AG04449 (cell line): ENCODE data around the gene NTN3.
A peak's percentile ranks its signal among the peaks of the same experiment; 100 is the strongest.

ENCODE experiments used
- CTCF ChIA-PET: fragments of 350-600 bp; formaldehyde crosslinking; extraction: SDS; loops from one replicate; lab custom pipeline; 2021; ENCODE audit warnings: antibody characterized with exemption; lab: Yijun Ruan, JAX
- POLR2A ChIA-PET: fragments of 400-600, 350-600 bp; formaldehyde crosslinking; extraction: SDS; loops from one replicate; lab custom pipeline; 2020; ENCODE audit warnings: antibody characterized with exemption, inconsistent platforms; lab: Yijun Ruan, JAX
- DNase-seq: peaks from one replicate; pipeline ENCODE4 v3.0.0-alpha.2; 2010; ENCODE audit warnings: low read depth, low spot score
- H3K4me3 ChIP-seq: 2 replicates; pipeline ENCODE4 v1.5.1; 2011; ENCODE audit warnings: low read depth, mild to moderate bottlenecking, control low read depth, low read length
- CTCF ChIP-seq: IDR thresholded peaks from one replicate; pipeline ENCODE4 v1.5.1; 2011; ENCODE audit warnings: mild to moderate bottlenecking, moderate library complexity, low read length, control low read depth, inconsistent platforms; ENCODE audit not compliant: insufficient read depth; ENCODE audit errors: missing control alignments

The NTN3 gene

GRCh38 chr16:2467528-2468232 lies 3.4 kb upstream of the NTN3 start:
- POLR2A ChIA-PET, result interaction anchor here (0.7 to 0.8 kb wide), 2 partner anchors 27 to 39 kb away, joined by 3 to 4 read pairs; no protein-coding TSS in a partner anchor
- TF ChIP-seq CTCF, result no peak
- no peak for DNase-seq
- CTCF ChIA-PET, result interaction anchor here (0.7 to 2.0 kb wide), 4 partner anchors 8 to 171 kb away, joined by 3 to 8 read pairs (median 4); partner anchors contain the start of gene TEDC2
- peak overlapping the region; percentile 53 for H3K4me3 ChIP-seq

GRCh38 chr16:2468233-2468724 lies 2.8 kb upstream of the NTN3 start:
- TF ChIP-seq CTCF, result no peak
- ChIA-PET POLR2A (interaction anchor here (0.7 to 2.0 kb wide), 2 partner anchors 14 to 28 kb away, joined by 3 to 7 read pairs; no protein-coding TSS in a partner anchor), CTCF (interaction anchor here (0.8 to 2.0 kb wide), 3 partner anchors 9 to 38 kb away, joined by 4 to 8 read pairs (median 4); partner anchors contain the start of gene TEDC2)
- peak overlapping the region; percentile 53 for H3K4me3 ChIP-seq
- DNase-seq, result no peak

- ChIA-PET POLR2A (interaction anchor here (0.7 to 2.0 kb wide), 3 partner anchors 9 to 28 kb away, joined by 3 to 7 read pairs (median 5); partner anchors contain the start of gene TEDC2), CTCF (interaction anchor here (0.8 to 2.0 kb wide), 4 partner anchors 9 to 129 kb away, joined by 4 to 8 read pairs (median 4); partner anchors contain the start of genes ABCA3 and TEDC2)
- DNase-seq, result no peak
- peak overlapping the region; percentile 53 for H3K4me3 ChIP-seq
- TF ChIP-seq CTCF, result no peak
Measured at GRCh38 chr16:2468725-2469398, 2.2 kb upstream of the NTN3 start.

- ChIA-PET POLR2A (interaction anchor here (0.6 to 2.0 kb wide), 3 partner anchors 10 to 249 kb away, joined by 3 to 7 read pairs (median 5); partner anchors contain the start of gene TEDC2), CTCF (interaction anchor here (0.8 to 2.0 kb wide), 3 partner anchors 32 to 129 kb away, joined by 4 to 8 read pairs (median 5); partner anchors contain the start of gene ABCA3)
- no peak overlapping the region for H3K4me3 ChIP-seq
- DNase-seq, result no peak
- no peak for TF ChIP-seq CTCF
Measured at GRCh38 chr16:2469399-2470233, 1.5 kb upstream of the NTN3 start.

GRCh38 chr16:2470234-2470601 lies 879 bp upstream of the NTN3 start:
- DNase-seq, result no peak
- CTCF ChIA-PET, result interaction anchor here (1.3 to 1.5 kb wide), 2 partner anchors 31 to 130 kb away, joined by 3 to 5 read pairs; partner anchors contain the start of gene ABCA3
- H3K4me3 ChIP-seq, result no peak overlapping the region
- no peak for TF ChIP-seq CTCF
- POLR2A ChIA-PET, result interaction anchor here (0.6 to 2.0 kb wide), 5 partner anchors 10 to 248 kb away, joined by 3 to 7 read pairs (median 3); partner anchors contain the start of gene TEDC2
